ENCODE results near the gene DNAJC13. TPM values are rescaled to one million over a fixed set of nuclear protein-coding genes. Genes with fewer than 3 reads are reported as not detected.

The DNAJC13 gene
- polyA plus RNA-seq, 3 donors = 18.7 to 32.3 (median 20.8) TPM

GRCh38 chr3:132382267-132382666 is 35.0 kb upstream of the DNAJC13 start:
- no CpG with 5 or more reads among the region's 4 CpGs for WGBS (ENCODE audit: insufficient coverage)
- Histone ChIP-seq H4K20me1 (ENCODE audit: insufficient read depth, low read length) (peaks cover 12% of the 10 kb centered on the region), H3K9ac (ENCODE audit: insufficient read depth, low read length, poor library complexity, severe bottlenecking) (no peak overlapping the region), H3K36me3 (replicated peaks in 1 of 2; ENCODE audit: control insufficient read depth in 1 of 2, insufficient read depth in 2 of 2, low read length in 2 of 2) (peaks cover 6 to 36% of the 10 kb centered on the region in 2 donors), H3K9me3 (replicated peaks in 1 of 2; ENCODE audit: control insufficient read depth in 1 of 2, insufficient read depth in 1 of 2, low read length in 2 of 2) (peaks cover 0 to 11% of the 10 kb centered on the region in 2 donors), H2AFZ (ENCODE audit: insufficient read depth, low read depth, low read length, poor library complexity, severe bottlenecking) (no peak overlapping the region), H3K27ac (ENCODE audit: low read depth in 1 of 2, low read length in 2 of 2) (no peak overlapping the region), H3K27me3 (ENCODE audit: control insufficient read depth in 2 of 2, insufficient read depth in 2 of 2, low read length in 2 of 2) (no peaks in the 10 kb centered on the region), H3K4me3 (replicated peaks in 1 of 3; ENCODE audit: low read depth in 2 of 3, low read length in 3 of 3) (no peak overlapping the region), H3K79me2 (ENCODE audit: insufficient read depth, low read length) (no peaks in the 10 kb centered on the region), H3K4me1 (ENCODE audit: control insufficient read depth in 1 of 2, insufficient read depth in 2 of 2, low read length in 2 of 2) (no peaks in the 10 kb centered on the region), H3K4me2 (replicated peaks; ENCODE audit: extremely low read depth, low read length, poor library complexity, severe bottlenecking) (no peak overlapping the region)
- intact Hi-C loops (cut with micrococcal nuclease) = no loop called here
- Mint-ChIP-seq H3K9me3 (peaks cover 0 to 9% (median 2%) of the 10 kb centered on the region in 7 donors), H3K4me1 (peaks cover 6% of the 10 kb centered on the region), H3K36me3 (peaks cover 28 to 29% of the 10 kb centered on the region in 2 donors), H3K4me3 (no peak overlapping the region), H3K27me3 (ENCODE audit: low read depth in 3 of 3) (peaks cover 0 to 1% (median 0%) of the 10 kb centered on the region in 3 donors), H3K27ac (no peak overlapping the region)
- DNase-seq = no peak
- TF ChIP-seq CTCF (IDR thresholded peaks at IDR 0.05) = no peak

- H3K4me1 Mint-ChIP-seq = peaks cover 6% of the 10 kb centered on the region
- Histone ChIP-seq H2AFZ (ENCODE audit: insufficient read depth, low read depth, low read length, poor library complexity, severe bottlenecking) (no peak overlapping the region), H3K4me3 (replicated peaks in 1 of 3; ENCODE audit: low read depth in 2 of 3, low read length in 3 of 3) (no peak overlapping the region), H3K36me3 (replicated peaks in 1 of 2; ENCODE audit: control insufficient read depth in 1 of 2, insufficient read depth in 2 of 2, low read length in 2 of 2) (peaks cover 6 to 31% of the 10 kb centered on the region in 2 donors), H3K4me2 (replicated peaks; ENCODE audit: extremely low read depth, low read length, poor library complexity, severe bottlenecking) (no peak overlapping the region), H3K27me3 (ENCODE audit: control insufficient read depth in 2 of 2, insufficient read depth in 2 of 2, low read length in 2 of 2) (no peaks in the 10 kb centered on the region), H3K27ac (ENCODE audit: low read depth in 1 of 2, low read length in 2 of 2) (no peak overlapping the region), H3K9ac (ENCODE audit: insufficient read depth, low read length, poor library complexity, severe bottlenecking) (no peak overlapping the region), H4K20me1 (ENCODE audit: insufficient read depth, low read length) (peaks cover 7% of the 10 kb centered on the region), H3K9me3 (replicated peaks in 1 of 2; ENCODE audit: control insufficient read depth in 1 of 2, insufficient read depth in 1 of 2, low read length in 2 of 2) (peaks cover 0 to 11% of the 10 kb centered on the region in 2 donors), H3K79me2 (ENCODE audit: insufficient read depth, low read length) (no peaks in the 10 kb centered on the region), H3K4me1 (ENCODE audit: control insufficient read depth in 1 of 2, insufficient read depth in 2 of 2, low read length in 2 of 2) (no peaks in the 10 kb centered on the region)
- H3K4me3 Mint-ChIP-seq = no peak overlapping the region
- intact Hi-C loops (cut with micrococcal nuclease) = no loop called here
- peaks cover 23 to 24% of the 10 kb centered on the region in 2 donors for H3K36me3 Mint-ChIP-seq
- no peak for TF ChIP-seq CTCF (IDR thresholded peaks at IDR 0.05)
- H3K27ac Mint-ChIP-seq = no peak overlapping the region
- DNase-seq = no peak
- peaks cover 0 to 1% (median 0%) of the 10 kb centered on the region in 3 donors for H3K27me3 Mint-ChIP-seq (ENCODE audit: low read depth in 3 of 3)
- peaks cover 0 to 9% (median 2%) of the 10 kb centered on the region in 7 donors for H3K9me3 Mint-ChIP-seq
Observed at GRCh38 chr3:132382688-132383194, 34.6 kb upstream of the DNAJC13 start.
